HG02870 (cell line): Measurements from ENCODE around the gene EIF3D.
"Not testable (repeated sequence)": the region's sequence is repeated elsewhere in the genome, so short reads cannot be mapped to it uniquely, and the experiment has no call there.

ENCODE experiments used
- ATAC-seq: cut with Tn5 transposase; IDR thresholded peaks from one replicate; pipeline ENCODE4 v1.9.1; 2021; ENCODE audit warnings: mild to moderate bottlenecking, moderate library complexity; ENCODE audit not compliant: unreplicated experiment

The EIF3D gene

GRCh38 chr22:36550701-36551495 is 21.9 kb upstream of the EIF3D start:
- ATAC-seq, result no peak

GRCh38 chr22:36549033-36549432 is 20.1 kb upstream of the EIF3D start:
- no peak for ATAC-seq

DNA sequence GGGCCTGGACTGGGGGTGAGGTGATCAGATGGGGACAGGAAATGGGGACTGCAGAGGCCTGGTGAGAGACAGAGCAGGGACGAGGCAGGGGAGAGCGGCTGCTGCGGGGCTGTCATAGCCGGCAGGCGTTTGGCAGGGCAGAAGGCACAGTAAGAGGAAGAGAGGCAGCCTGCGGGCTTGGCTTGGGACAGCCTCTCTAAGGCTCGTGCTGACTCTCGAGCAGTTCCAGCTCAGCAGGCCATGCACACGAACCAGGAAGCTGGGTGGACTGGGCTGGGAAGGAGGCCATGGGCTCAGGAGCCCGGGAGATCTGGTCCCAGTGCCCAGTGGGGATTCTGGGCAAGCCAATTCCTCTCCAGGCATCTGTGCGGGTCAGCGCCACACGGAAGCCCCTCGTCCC is 19.6 kb upstream of the EIF3D start:
- no peak for ATAC-seq

DNA sequence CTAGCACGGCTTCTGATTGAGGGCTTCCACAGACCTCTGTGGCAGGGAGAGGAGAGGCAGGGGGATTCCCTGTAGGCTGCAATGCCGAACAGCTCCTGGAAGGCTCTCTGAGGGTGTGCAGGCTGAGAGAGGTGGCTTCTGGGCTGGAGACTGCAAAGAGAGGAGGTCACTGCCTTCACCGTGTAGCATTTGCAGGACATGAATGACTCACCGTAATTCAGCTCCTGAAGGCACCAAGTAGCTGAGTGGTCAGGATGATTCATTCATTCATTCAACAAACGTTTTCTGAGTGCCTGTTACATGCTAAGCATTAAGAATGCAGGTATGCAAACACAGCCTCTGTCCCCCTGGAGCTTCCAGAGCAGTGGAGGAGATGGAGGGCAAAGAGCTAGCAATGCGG is 18.0 kb upstream of the EIF3D start:
- no peak for ATAC-seq

DNA sequence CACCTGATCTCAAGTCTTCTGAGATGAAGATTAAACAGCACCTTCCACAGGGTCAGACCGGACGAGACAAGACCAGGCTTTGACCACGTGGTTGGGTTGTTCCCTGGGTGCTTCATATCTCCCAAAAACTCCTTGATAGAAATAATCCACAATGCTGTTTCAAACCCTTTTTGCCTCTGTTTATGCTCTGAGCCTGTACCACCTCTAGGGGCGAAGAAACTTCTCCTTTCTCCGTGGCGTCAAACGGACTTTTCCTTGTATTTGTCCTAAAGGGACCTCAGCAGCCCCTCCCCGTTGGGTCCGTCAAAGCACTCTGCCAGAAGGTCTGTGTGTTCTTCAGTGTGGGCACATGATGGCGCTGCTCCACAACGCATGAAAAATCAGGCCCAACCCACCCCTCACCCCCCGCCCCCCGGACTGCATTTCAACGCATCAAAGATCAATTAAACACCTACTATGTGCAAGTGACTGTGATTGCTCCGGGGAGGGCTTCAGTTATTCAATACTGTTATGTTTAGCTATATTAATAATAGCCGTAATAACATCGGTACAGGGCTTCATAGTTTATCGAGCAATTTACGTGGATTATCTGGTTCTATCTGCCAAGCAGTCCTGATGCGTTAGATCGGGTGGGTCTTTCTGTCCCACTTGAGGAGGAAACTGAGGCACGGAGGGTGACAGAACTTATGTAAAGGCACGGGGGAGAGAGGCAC is 17.3 kb upstream of the EIF3D start:
- ATAC-seq, result no peak

GRCh38 chr22:36544107-36544620 is 15.2 kb upstream of the EIF3D start:
- ATAC-seq, result no peak

- no peak for ATAC-seq
Observed at GRCh38 chr22:36541831-36542411, 13.0 kb upstream of the EIF3D start.

GRCh38 chr22:36540867-36541642 is 12.1 kb upstream of the EIF3D start:
- ATAC-seq, result no peak

- no peak for ATAC-seq
Observed at GRCh38 chr22:36538529-36538928, 9.6 kb upstream of the EIF3D start.

GRCh38 chr22:36536717-36537116 is 7.8 kb upstream of the EIF3D start:
- no peak for ATAC-seq

GRCh38 chr22:36533320-36533719 is 4.4 kb upstream of the EIF3D start:
- ATAC-seq, result not testable (repeated sequence)

- no peak for ATAC-seq
Observed at GRCh38 chr22:36532466-36532865, 3.5 kb upstream of the EIF3D start.

- no peak for ATAC-seq
Observed at GRCh38 chr22:36528341-36528740, 625 bp downstream of the EIF3D start.

DNA sequence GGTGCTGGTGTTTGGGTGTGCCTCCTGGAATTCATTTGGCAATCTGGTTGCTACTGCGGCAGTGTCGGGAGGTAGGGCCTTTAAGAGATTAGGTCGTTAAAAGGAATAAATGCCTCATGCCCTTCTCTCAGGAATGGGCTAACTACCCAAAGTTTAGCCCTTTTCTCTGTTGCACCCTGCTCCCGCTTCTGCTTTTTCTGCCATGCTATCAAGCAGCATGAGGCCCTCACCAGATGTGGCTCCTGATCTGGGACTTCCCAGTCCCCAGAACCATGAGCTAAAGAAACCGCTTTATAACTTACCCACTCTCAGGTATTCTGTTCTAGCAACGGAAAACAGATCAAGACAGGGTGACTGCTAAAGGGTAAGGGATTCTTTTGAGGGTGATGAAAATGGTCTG is 6.3 kb downstream of the EIF3D start:
- ATAC-seq, result no peak

- ATAC-seq, result no peak
Observed at GRCh38 chr22:36520423-36520822, 8.5 kb downstream of the EIF3D start.

DNA sequence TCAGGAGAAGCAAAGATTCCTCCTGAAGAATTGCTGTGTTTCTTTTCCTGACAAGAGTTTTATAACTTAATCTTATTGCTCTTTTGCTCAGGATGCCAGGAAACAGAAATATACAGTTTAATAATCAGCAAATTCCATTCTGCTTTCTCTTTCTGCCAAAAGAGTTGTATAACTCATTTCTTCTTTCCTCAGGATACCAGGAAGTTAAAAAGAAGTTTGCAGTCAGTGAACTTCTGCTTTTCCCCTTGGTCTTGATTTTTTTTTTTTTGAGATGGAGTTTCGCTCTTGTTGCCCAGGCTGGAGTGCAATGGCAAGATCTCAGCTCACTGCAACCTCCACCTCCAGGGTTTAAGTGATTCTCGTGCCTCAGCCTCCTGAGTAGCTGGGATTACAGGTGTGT is 9.1 kb downstream of the EIF3D start:
- not testable (repeated sequence) for ATAC-seq

- ATAC-seq, result no peak
Observed at GRCh38 chr22:36514766-36515165, 14.2 kb downstream of the EIF3D start.

- ATAC-seq, result no peak
Observed at GRCh38 chr22:36512991-36513390, 16.0 kb downstream of the EIF3D start.

GRCh38 chr22:36512333-36512732 is 16.6 kb downstream of the EIF3D start:
- no peak for ATAC-seq

DNA sequence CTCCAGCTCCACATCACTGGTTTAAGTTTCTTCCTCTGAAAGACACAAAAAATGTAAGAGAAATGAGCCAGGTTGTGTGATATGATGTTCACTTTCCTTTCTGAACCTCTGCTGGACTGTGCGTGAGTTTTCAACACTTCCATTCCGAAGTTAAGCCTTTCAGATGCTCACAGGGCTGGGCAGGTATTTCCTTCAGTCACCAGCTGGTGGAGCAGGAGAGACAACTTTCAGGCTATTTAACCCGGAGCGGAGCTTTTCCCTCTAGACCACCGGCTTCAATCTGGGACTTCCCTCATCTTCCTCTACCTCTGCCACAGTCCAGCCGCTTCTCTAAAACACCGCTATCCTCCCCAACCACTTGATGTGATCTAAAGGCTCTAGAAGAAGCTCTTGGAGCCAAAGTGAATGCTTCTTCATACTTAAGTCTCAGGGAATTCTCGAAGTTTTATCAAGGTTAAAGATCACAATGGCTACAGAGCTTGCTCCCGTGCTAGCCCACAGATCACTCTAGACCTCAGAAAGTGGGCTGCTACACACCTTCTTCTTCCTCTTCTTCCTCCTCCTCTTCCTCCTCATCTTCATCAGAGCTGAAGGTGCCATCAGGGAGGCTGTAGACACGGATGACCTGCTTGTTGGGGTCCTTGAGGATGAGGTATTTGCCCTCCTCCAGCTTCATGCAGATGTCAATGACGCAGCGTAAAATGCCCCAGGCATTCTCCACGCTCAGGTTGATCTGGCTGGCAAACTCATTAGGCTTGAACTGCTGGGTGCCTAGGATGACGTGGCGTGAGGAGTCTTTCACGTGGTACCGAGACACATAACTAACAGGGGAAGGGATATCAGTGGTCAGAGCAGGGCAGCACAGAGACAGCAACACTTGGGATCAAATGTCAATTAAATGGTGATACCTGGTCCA is 17.7 kb downstream of the EIF3D start:
- ATAC-seq, result no peak
